ENCODE data around the gene FBXO41. TPM values are rescaled to one million over a fixed set of nuclear protein-coding genes. Genes with fewer than 3 reads are reported as not detected.

Gene FBXO41
- total RNA-seq, 4 donors from 2014 or later, result 0.29 to 5.6 (median 1.6) TPM

- no peak for DNase-seq
- peaks cover 0 to 9% of the 10 kb centered on the region in 2 donors for H3K4me1 ChIP-seq
- TF ChIP-seq, protein P1, sequence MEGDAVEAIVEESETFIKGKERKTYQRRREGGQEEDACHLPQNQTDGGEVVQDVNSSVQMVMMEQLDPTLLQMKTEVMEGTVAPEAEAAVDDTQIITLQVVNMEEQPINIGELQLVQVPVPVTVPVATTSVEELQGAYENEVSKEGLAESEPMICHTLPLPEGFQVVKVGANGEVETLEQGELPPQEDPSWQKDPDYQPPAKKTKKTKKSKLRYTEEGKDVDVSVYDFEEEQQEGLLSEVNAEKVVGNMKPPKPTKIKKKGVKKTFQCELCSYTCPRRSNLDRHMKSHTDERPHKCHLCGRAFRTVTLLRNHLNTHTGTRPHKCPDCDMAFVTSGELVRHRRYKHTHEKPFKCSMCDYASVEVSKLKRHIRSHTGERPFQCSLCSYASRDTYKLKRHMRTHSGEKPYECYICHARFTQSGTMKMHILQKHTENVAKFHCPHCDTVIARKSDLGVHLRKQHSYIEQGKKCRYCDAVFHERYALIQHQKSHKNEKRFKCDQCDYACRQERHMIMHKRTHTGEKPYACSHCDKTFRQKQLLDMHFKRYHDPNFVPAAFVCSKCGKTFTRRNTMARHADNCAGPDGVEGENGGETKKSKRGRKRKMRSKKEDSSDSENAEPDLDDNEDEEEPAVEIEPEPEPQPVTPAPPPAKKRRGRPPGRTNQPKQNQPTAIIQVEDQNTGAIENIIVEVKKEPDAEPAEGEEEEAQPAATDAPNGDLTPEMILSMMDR (IDR thresholded peaks at IDR 0.05), result no peak
- TF ChIP-seq POLR2A (IDR thresholded peaks at IDR 0.05), result no peak
- no peaks in the 10 kb centered on the region for H3K36me3 ChIP-seq
- H3K27ac ChIP-seq, result no peak overlapping the region
- intact Hi-C loops (cut with DNase I; ENCODE audit: low total_unique reads), result no loop called here
- peaks cover 16 to 24% of the 10 kb centered on the region in 2 donors for H3K27me3 ChIP-seq
- H3K9me3 ChIP-seq, result no peaks in the 10 kb centered on the region
- H3K4me3 ChIP-seq, result no peak overlapping the region
These were observed 12.9 kb upstream of the FBXO41 start for GRCh38 chr2:73297151-73297559.

DNA sequence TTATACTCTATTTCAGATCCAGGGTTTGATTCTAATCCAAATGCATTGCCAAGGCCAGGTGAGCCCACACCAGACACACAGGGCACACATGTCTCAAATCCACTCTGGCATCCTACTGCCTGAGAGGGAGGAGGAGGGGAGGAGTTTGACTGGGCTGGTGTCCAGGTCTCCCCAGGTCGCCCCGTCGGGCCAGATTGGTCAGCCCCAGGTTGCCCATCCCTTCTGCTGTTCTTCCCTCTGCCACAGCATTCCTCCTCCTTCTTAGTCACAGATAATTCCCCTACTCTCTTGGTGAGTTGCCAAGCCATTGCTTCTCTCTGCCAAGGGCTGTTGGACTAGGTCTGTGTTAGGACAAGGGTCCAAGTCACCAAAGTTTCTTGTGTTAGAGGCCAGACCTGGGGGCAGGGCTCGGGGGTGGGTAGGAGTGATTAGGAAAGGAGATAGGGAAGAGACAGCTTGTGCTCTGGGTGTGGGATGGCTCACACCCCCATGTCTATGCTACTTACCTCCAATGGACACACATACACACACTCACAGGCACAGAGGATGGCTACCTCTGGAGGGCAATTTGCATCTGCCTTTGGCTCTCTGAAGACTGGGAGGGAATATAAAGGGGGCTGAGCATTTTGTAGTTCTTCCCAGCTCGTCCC lies 11.6 kb upstream of the FBXO41 start:
- no peaks in the 10 kb centered on the region for H3K36me3 ChIP-seq
- peaks cover 0 to 20% of the 10 kb centered on the region in 2 donors for H3K4me1 ChIP-seq
- H3K27me3 ChIP-seq, result peaks cover 23 to 30% of the 10 kb centered on the region in 2 donors
- no peak overlapping the region for H3K4me3 ChIP-seq
- intact Hi-C loops (cut with DNase I; ENCODE audit: low total_unique reads), result no loop called here
- TF ChIP-seq, protein P1 (IDR thresholded peaks at IDR 0.05), result no peak
- no peak for TF ChIP-seq POLR2A (IDR thresholded peaks at IDR 0.05)
- DNase-seq, result no peak
- no peak overlapping the region for H3K27ac ChIP-seq
- no peaks in the 10 kb centered on the region for H3K9me3 ChIP-seq

GRCh38 chr2:73294239-73294638 lies 10.0 kb upstream of the FBXO41 start:
- no peak for DNase-seq
- Histone ChIP-seq H3K36me3 (no peaks in the 10 kb centered on the region), H3K9me3 (no peaks in the 10 kb centered on the region), H3K4me3 (no peak overlapping the region), H3K4me1 (peaks cover 0 to 20% of the 10 kb centered on the region in 2 donors), H3K27ac (no peak overlapping the region), H3K27me3 (peaks cover 27 to 30% of the 10 kb centered on the region in 2 donors)
- intact Hi-C loops (cut with DNase I; ENCODE audit: low total_unique reads), result no loop called here
- TF ChIP-seq, protein P1 (IDR thresholded peaks at IDR 0.05), result no peak
- TF ChIP-seq POLR2A (IDR thresholded peaks at IDR 0.05), result no peak

GRCh38 chr2:73293534-73294171 lies 9.4 kb upstream of the FBXO41 start, which contains the start of gene EGR4:
TSS of gene EGR4 (minus strand) at chr2:73293548. CDS start at chr2:73293317, 231 bp downstream.
- no peak for DNase-seq
- intact Hi-C loops (cut with DNase I; ENCODE audit: low total_unique reads), result no loop called here
- Histone ChIP-seq H3K27me3 (peaks cover 27 to 30% of the 10 kb centered on the region in 2 donors), H3K4me1 (peaks cover 0 to 20% of the 10 kb centered on the region in 2 donors), H3K27ac (no peak within 1 kb of the TSS), H3K9me3 (no peaks in the 10 kb centered on the region), H3K36me3 (no peaks in the 10 kb centered on the region), H3K4me3 (no peak within 1 kb of the TSS)
- TF ChIP-seq POLR2A (IDR thresholded peaks at IDR 0.05), result no peak
- TF ChIP-seq, protein P1 (IDR thresholded peaks at IDR 0.05), result no peak

DNA sequence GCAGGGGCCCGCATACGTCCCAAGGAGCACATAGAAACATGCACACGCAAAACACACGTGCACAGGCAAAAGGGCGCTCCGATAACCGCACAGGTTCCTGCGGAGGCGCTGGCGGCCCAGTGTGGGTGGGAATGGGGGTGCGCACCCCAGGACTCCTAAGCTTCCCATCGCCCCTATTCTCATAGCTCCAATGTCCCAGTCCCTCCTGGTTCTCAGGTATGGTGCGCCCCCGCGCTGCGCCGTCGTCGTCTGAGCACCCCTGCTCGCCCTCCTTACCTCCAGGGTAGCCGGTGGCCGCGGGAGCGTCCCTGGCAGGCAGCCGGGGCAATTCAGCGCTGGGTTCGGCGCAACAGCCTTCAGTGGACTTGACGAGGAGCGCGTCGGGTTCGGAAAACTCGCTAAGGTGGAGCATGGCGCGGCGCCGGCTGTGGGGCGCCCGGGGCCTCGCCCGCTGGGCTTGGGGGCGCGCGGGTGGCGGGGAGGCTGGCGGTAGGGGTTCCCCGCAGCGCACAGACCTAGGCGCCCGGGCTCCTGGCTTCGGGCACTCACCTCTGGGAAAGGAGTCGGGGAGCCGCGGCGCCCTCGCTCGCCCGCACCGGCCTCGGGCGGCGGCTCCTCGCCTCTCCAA lies 8.7 kb upstream of the FBXO41 start:
- H3K36me3 ChIP-seq, result no peaks in the 10 kb centered on the region
- no peaks in the 10 kb centered on the region for H3K9me3 ChIP-seq
- no peak for DNase-seq
- intact Hi-C loops (cut with DNase I; ENCODE audit: low total_unique reads), result no loop called here
- peaks cover 0 to 20% of the 10 kb centered on the region in 2 donors for H3K4me1 ChIP-seq
- H3K27me3 ChIP-seq, result peaks cover 27 to 30% of the 10 kb centered on the region in 2 donors
- no peak overlapping the region for H3K27ac ChIP-seq
- TF ChIP-seq, protein P1 (IDR thresholded peaks at IDR 0.05), result no peak
- TF ChIP-seq POLR2A (IDR thresholded peaks at IDR 0.05), result no peak
- no peak overlapping the region for H3K4me3 ChIP-seq
